Keratinocyte (primary cell): Measurements from ENCODE around the gene SFMBT2. TPM values are rescaled to one million over a fixed set of nuclear protein-coding genes. Genes with fewer than 3 reads are reported as not detected.

Source experiments
- DNase-seq: peaks from one replicate; pipeline ENCODE4 v3.0.0-alpha.2; 2011; ENCODE audit warnings: low read depth, missing footprints, low spot score
- FAIRE-seq: peaks from 2 replicates; lab custom pipeline; 2011; peaks lifted over from hg19 to GRCh38; lab: Jason Lieb, UNC
- H2AFZ ChIP-seq: 2 replicates; pipeline ENCODE4 v1.6.0; 2012; ENCODE audit warnings: low read length, control low read depth, inconsistent platforms; ENCODE audit not compliant: control insufficient read depth
- H3K27ac ChIP-seq: 2 replicates; pipeline ENCODE4 v1.5.1; 2011; ENCODE audit warnings: low read length; ENCODE audit not compliant: control insufficient read depth, insufficient read depth
- H3K27me3 ChIP-seq: 3 replicates; pipeline ENCODE4 v1.6.0; 2011; ENCODE audit warnings: low read length; ENCODE audit not compliant: control insufficient read depth, insufficient read depth; ENCODE audit errors: extremely low read depth
- H3K36me3 ChIP-seq, 2 experiments: 2 replicates in 1 of 2; 3 replicates in 1 of 2; pipeline ENCODE4 v1.5.1; 2011; ENCODE audit warnings: low read length in 2 of 2, mild to moderate bottlenecking in 1 of 2; ENCODE audit not compliant: control insufficient read depth in 2 of 2, insufficient read depth in 2 of 2; ENCODE audit errors: extremely low read depth in 1 of 2
- H3K4me1 ChIP-seq: 3 replicates; pipeline ENCODE4 v1.5.1; 2011; ENCODE audit warnings: low read length; ENCODE audit not compliant: control insufficient read depth, insufficient read depth; ENCODE audit errors: extremely low read depth
- H3K4me2 ChIP-seq: 3 replicates; pipeline ENCODE4 v1.6.0; 2011; ENCODE audit warnings: low read depth, low read length; ENCODE audit not compliant: control insufficient read depth, insufficient read depth; ENCODE audit errors: extremely low read depth
- H3K4me3 ChIP-seq, 3 experiments: fragments of 200-600 bp in 1 of 3; sonication (generic) in 1 of 3; 2 replicates in 2 of 3; 3 replicates in 1 of 3; pipeline ENCODE4 v1.5.1; 2011 to 2016; ENCODE audit warnings: low read length in 3 of 3, mild to moderate bottlenecking in 3 of 3, control low read depth in 2 of 3, inconsistent platforms in 1 of 3, low read depth in 1 of 3, mixed read lengths in 1 of 3, mixed run types in 1 of 3, moderate library complexity in 1 of 3; ENCODE audit not compliant: control insufficient read depth in 2 of 3, insufficient read depth in 2 of 3; ENCODE audit errors: extremely low read depth in 1 of 3
- H3K79me2 ChIP-seq: 2 replicates; pipeline ENCODE4 v1.6.0; 2012; ENCODE audit warnings: low read length; ENCODE audit not compliant: control insufficient read depth, insufficient read depth
- H3K9ac ChIP-seq: 3 replicates; pipeline ENCODE4 v1.6.0; 2011; ENCODE audit warnings: low read length; ENCODE audit not compliant: control insufficient read depth, insufficient read depth; ENCODE audit errors: extremely low read depth
- H3K9me1 ChIP-seq: 3 replicates; pipeline ENCODE4 v1.6.0; 2011; ENCODE audit warnings: low read length; ENCODE audit not compliant: control insufficient read depth, insufficient read depth; ENCODE audit errors: extremely low read depth
- H3K9me3 ChIP-seq: 2 replicates; pipeline ENCODE4 v1.5.1; 2012; ENCODE audit warnings: low read depth, low read length; ENCODE audit not compliant: control insufficient read depth
- H4K20me1 ChIP-seq: 3 replicates; pipeline ENCODE4 v1.6.0; 2011; ENCODE audit warnings: low read length; ENCODE audit not compliant: control insufficient read depth, insufficient read depth; ENCODE audit errors: extremely low read depth
- CTCF ChIP-seq, 3 experiments: IDR thresholded peaks in 1 of 3; conservative IDR thresholded peaks in 1 of 3; optimal IDR thresholded peaks in 1 of 3; 2 replicates in 2 of 3; 3 replicates in 1 of 3; pipeline versions ENCODE3 to v1.5.1; 2011; ENCODE audit warnings: low read length in 3 of 3, mild to moderate bottlenecking in 3 of 3, moderate library complexity in 2 of 3, control low read depth in 1 of 3, inconsistent platforms in 1 of 3; ENCODE audit not compliant: insufficient read depth in 2 of 3; ENCODE audit errors: extremely low read depth in 1 of 3
- EZH2 ChIP-seq: IDR thresholded peaks from one replicate; pipeline ENCODE4 v1.6.1; 2012; ENCODE audit warnings: inconsistent platforms, mild to moderate bottlenecking, low read length, moderate library complexity
- dilution Hi-C: fragments of 300-500 bp; cut with MboI; formaldehyde crosslinking; loops from one replicate; pipeline ENCODE4 v1.7.0; 2020; ENCODE audit warnings: low sequenced_read_pairs; ENCODE audit not compliant: extremely low pct_ligation_motif_present
- polyA plus RNA-seq, 5 experiments: library from polyadenylated mRNA; depleted of rRNA in 3 of 5; stranded (reverse) in 3 of 5; stranded (forward) in 1 of 5; unstranded in 1 of 5; fragments of >200 nt; gene quantifications; 1 replicate in 1 of 5; 2 replicates in 3 of 5; 3 replicates in 1 of 5; pipeline versions ENCODE4 v1.2.1 to v1.2.3, GENCODE V29; 2011 to 2012; ENCODE audit warnings: missing spikeins in 2 of 5, low read depth in 1 of 5, low replicate concordance in 1 of 5

The SFMBT2 gene
- polyA plus RNA-seq, 1 donor (not counting 4 experiments of a cell fraction or from before 2014, with no cell fraction given): 0.71 TPM

GRCh38 chr10:7293378-7293920 is 117.4 kb downstream of the SFMBT2 start:
- Histone ChIP-seq H3K27ac (no peak overlapping the region), H2AFZ (no peak overlapping the region), H3K36me3 (no peaks in the 10 kb centered on the region), H3K79me2 (no peaks in the 10 kb centered on the region), H3K9me1 (no peaks in the 10 kb centered on the region), H3K4me2 (no peak overlapping the region), H3K9ac (no peak overlapping the region), H3K9me3 (no peaks in the 10 kb centered on the region), H4K20me1 (no peaks in the 10 kb centered on the region), H3K4me1 (no peaks in the 10 kb centered on the region), H3K27me3 (no peaks in the 10 kb centered on the region), H3K4me3 (no peak overlapping the region)
- FAIRE-seq (no peak), DNase-seq (no peak)
- no peak for TF ChIP-seq EZH2
- no peak for TF ChIP-seq CTCF (optimal IDR thresholded peaks at IDR 0.05 in 1 of 3, IDR thresholded peaks at IDR 0.05 in 1 of 3, conservative IDR thresholded peaks at IDR 0.05 in 1 of 3; ENCODE audit: extremely low read depth in 1 of 3, insufficient read depth in 2 of 3, low read length in 3 of 3)
- dilution Hi-C loops: no loop called here

- Histone ChIP-seq H3K27ac (no peak overlapping the region), H3K79me2 (no peaks in the 10 kb centered on the region), H3K9ac (no peak overlapping the region), H3K36me3 (no peaks in the 10 kb centered on the region), H3K27me3 (no peaks in the 10 kb centered on the region), H3K4me1 (no peaks in the 10 kb centered on the region), H3K9me3 (no peaks in the 10 kb centered on the region), H2AFZ (no peak overlapping the region), H4K20me1 (no peaks in the 10 kb centered on the region), H3K4me3 (no peak overlapping the region), H3K4me2 (no peak overlapping the region), H3K9me1 (no peaks in the 10 kb centered on the region)
- DNase-seq (no peak), FAIRE-seq (no peak)
- dilution Hi-C loops: no loop called here
- TF ChIP-seq EZH2 (no peak), CTCF (optimal IDR thresholded peaks at IDR 0.05 in 1 of 3, IDR thresholded peaks at IDR 0.05 in 1 of 3, conservative IDR thresholded peaks at IDR 0.05 in 1 of 3; ENCODE audit: extremely low read depth in 1 of 3, insufficient read depth in 2 of 3, low read length in 3 of 3) (no peak)
Measured at GRCh38 chr10:7291487-7292270, 119.2 kb downstream of the SFMBT2 start.
